NCI-H1092 treated with DMSO at 0.1 percent for 48 hours (cell line): ENCODE data around the gene ECE1.
A peak's percentile ranks its signal among the peaks of the same experiment; 100 is the strongest.

Experiments
- DNase-seq: peaks from one replicate; lab custom pipeline; 2025; lab: John Stamatoyannopoulos, UW

The ECE1 gene

GRCh38 chr1:21267191-21268077 is 22.8 kb downstream of the ECE1 start:
- DNase-seq, result no peak

DNA sequence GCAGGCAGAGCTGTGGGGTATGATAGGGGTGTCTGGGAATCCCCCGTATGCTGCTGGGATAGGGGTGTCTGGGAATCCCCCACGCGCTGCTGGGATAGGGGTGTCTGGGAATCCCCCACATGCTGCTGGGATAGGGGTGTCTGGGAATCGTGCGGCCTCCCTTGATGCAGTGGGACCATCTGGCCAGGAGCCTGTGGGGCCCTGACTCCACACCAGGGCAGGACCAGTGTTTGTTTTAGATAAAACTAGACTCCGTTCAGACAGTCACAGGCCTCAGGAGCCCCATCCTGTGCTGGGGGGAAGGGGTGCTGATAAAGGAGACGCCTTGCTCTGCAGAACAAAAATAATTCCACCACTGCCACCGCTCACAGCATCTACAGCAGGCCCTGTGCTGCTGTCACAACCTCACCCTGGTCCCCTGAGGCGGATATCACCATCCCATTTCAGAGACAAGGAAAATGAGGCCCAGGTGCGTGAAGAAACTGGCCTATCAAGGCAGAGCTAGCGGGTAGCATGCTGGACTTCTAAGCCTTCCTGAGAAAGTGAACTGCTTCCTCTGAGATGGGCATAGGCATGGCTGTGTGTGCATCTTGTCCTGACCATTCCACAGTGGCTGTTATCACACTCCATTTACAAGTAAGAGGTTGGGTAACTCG is 24.0 kb downstream of the ECE1 start:
- DNase-seq, result no peak

GRCh38 chr1:21265644-21266043 is 24.6 kb downstream of the ECE1 start:
- DNase-seq, result no peak

GRCh38 chr1:21264898-21265297 is 25.4 kb downstream of the ECE1 start:
- DNase-seq, result no peak

DNA sequence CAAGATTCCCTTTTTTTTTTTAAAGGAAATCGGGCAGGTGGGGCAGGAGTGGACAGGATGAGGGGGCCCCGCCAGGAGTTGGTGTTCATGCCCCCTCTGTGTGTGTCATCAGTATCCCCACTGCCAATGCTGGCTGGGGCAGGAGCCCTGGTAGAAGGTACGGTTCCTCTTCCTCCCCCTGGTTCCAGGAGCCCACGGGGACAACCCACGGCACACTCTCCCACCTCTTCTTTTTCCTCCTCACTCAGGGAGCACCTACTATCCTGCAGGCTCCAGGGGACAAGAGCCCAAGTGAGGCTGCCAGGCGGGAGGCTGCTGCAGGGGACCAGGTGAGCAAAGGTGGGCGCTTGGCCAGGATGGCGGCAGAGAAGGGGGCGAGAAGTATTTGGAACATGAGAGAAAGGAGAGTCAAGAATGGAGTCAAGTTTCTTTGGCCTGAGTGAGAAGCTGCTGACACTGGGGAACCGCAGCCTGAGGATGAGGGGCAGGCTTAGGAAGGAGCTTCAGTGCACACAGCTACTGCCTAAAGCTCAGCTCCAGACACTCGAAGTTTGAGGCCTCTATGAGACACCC is 26.5 kb downstream of the ECE1 start:
- DNase-seq, result no peak

GRCh38 chr1:21263052-21263429 is 27.2 kb downstream of the ECE1 start:
- DNase-seq, result no peak

- DNase-seq, result peak; percentile 27
Observed at GRCh38 chr1:21262293-21263051, 27.8 kb downstream of the ECE1 start.

DNA sequence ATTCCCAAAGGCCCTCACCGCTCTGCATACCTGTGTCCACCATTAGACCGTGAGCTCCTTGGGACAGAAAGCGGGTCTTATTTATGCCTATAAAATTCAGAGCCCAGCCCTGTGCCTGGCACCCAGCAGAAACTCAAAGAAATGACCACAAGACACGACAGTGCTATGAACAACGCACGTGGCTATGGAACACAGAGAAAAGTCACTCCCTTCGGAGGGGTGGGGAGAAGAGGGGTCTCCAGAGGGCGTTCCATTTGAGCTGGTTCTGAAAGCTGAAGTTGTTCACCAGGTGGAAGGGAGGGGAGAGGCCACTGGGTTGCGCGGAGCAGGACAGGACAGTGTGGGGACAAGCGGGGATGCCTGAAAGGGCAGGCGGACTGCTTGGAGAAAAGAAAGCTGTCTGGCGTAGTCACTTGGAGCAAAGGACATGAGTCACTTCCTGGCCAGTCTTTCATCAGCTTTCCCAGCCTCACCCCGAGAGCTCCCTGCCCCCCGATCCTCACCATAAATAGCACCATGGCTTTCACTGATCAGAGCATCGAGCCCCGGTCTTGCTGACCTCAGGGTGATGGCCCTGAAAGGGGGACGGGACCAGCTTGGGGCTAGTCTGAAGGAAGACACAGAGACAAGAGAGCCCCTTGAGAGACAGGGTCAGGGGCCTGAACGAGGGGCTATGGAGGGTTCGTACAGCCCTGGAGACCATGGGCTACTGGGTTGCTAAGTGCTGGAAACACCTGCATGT is 28.5 kb downstream of the ECE1 start:
- DNase-seq, result no peak

DNA sequence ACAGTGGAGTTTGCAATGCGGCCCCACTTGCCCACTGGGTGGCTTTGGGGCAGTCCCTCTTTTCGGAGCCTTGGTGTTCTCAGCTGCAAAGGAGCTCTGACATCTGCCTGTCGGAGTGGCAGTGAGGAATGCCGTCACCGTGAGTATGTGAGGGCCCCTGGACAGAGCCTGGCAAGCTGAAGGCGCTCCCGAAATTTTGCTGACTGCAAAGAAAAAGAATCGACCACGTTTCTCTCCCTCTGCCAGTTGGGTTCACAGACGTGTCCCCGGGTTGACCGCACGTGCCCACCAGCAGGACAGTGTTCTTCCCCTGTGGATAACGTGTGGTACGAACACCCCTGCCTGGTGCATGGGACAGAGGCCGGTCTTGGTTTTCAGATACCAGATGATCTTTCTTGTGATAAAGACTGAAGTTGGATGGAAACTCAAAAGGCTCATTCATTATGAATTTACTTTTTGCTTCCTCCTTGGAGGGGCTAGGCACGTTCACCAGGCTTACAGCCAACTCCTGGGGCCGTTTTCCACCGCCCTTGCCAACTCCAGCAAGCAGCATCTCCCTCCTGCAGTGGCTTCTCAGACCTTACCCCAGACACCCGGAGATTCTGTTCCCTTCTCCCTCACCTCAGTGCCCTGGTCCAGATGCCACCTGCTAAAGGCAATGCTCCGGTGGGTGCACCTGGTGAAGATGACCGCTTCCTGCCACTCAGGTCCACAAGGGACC is 29.7 kb downstream of the ECE1 start:
- DNase-seq, result no peak

DNA sequence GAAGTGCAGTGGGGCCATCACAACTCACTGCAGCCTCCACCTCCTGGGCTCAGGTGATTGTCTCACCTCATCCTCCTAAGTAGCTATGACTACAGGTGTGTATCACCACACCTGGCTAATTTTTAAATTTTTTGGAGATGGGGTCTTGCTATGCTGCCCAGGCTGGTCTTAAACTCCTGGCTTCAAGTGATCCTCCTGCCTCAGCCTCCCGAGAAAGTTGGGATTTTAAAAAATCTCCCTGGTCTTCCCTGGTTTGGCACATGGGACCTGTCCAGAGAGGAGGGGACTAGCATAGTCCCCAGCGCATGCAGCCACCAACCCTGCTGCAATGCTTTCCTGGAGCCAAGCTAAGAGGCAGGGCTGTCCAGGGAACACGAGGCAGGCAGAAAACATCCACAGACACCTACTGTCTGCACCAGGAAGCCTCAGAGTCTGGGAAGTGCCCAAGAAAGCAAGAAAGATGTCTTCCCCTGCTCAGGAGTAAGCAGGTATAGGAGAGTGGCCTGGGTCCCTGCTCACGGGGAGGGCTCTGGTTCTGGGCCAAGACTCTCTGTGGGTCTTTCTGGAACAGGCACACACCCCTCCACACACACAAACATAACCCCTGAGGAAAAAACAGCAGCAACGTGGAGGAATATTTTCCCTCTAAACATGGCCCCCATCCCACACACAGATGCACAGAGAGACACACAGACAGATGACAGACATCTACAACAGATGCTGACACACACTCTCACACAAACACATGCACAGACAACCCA is 30.8 kb downstream of the ECE1 start:
- DNase-seq, result no peak

DNA sequence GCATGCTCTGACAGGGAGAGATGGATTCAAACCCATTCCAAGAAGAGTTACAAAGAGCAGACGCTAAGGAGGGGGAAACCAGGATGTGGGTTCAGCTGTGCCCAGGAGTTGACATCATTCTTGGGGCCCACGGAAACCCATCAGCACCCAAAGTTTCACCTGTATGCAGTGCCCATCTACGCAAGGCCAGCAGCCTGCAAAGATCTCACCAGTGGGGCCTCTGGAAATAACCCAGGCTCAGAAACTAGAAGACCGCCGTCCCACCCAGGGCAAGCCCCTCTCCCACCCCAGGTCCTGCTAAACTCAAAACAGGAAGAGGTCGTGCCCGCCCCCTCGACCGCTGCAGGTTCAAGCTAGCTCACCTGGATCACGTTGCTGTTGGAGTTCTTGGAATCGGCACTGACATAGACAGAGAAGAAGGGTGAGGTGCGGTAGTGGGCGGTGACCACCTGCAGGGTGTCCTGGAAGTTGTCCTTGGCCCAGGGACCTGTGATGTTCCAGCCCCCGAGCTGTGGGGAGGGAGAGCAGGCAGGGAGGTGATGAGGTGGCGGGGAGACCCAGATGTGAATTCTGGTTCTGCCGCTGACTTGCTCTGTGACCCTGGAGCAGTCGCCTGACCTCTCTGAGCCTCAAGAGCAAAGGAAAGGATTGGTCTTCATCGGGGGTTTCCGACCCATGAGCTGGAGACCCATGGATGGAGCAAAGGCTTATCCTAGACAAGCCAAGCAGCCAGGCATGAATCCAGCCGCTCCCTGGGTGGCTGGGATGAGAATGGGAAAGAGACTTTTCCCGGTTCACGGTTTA is 31.7 kb downstream of the ECE1 start:
- no peak for DNase-seq

GRCh38 chr1:21257431-21258135 is 32.7 kb downstream of the ECE1 start:
- no peak for DNase-seq

DNA sequence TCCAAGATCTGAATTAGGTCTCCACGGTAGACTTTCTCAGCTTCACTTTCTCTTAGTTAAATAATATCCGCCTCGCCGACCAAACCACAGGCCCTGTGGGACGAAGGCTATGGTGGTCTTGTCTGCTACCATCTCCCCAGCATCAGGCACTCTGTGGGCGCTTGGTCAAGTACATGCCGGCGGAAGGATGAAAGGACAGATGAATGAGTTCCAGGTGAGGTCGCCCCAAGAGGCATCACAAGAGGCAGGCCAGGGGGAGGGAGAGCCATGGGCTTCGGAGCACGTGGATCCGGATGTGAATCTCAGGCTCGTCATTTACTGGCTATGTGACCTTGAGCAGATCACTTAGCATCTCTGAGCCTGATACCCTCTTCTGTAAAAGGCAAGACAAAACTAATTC is 33.5 kb downstream of the ECE1 start:
- DNase-seq, result no peak

GRCh38 chr1:21255943-21256320 is 34.3 kb downstream of the ECE1 start:
- no peak for DNase-seq

- DNase-seq, result peak; percentile 85
Observed at GRCh38 chr1:21255284-21255942, 34.9 kb downstream of the ECE1 start.

DNA sequence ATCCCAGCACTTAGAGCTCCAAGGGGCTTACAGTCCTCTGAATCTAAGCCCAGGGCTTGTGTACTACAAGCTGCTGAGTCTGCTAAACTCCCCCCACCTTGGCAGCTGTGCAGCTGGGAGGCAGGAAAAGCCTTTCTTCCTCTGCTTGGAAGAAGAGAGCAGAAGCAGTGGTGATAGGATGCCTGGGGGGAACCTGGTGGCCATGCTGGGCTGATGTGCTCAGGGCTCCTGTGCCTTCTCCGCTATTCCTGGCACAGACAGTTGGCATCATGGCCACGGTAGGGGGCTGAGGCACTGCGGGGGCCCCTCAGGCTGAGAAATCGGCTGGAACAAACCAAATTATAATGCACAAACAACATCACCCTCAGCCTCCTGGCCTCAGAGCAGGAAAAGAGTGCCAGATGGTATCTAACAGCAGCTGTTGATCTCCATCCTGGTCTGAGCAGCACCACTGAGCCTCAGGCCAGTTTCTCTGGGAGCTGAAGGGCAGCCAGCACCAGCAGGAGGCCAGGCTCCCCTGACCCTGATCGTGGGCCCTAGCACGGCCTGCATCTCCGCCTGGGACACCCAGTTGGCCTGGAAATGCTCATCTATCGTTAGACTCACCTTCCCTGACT is 35.8 kb downstream of the ECE1 start:
- DNase-seq, result peak; percentile 67

DNA sequence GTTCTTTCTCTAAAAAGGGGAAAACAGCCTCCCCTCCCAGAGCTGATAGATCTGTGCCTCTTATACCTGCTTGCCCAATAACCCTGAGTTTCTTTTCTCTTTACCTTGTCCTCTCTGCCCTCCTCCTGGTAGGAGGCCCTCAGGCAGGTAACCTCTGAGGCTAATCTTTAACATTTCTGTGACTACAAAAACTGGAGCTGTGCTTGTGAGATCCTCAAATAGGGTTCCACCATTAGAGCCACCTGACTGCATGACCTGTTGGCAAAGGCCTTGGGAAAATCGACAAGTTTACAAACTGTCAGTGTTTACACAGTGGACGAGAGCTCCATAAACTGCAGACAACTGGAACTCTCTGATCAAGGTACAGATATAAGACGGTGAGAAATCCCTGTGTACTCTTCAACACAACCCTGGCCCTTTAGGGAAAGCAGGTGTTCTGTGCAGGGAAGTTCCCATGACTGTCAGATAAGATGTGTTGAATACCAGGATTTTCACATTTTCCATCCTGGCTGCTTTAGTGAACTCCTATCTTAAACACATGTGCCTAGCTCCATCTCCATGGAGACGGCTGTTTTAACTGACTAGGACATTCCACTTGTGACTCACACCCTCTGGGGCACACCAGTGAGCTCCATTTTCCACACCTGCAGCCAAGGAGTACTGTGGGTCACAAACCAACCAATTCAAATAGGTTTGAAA is 38.3 kb downstream of the ECE1 start:
- DNase-seq, result peak; percentile 30
